Psoas muscle (tissue), 8 donors: ENCODE data around the gene WDR59. TPM values are rescaled to one million over a fixed set of nuclear protein-coding genes. Genes with fewer than 3 reads are reported as not detected.

Experiments
- ATAC-seq, 4 donors: fragments of 200-7000 bp; cut with Tn5 transposase; one replicate each; pipeline ENCODE4 v1.9.1; 2020; ENCODE audit warnings: moderate library complexity in 3 of 4, mild to moderate bottlenecking in 2 of 4
- DNase-seq, 2 donors: peaks; one replicate each; pipeline ENCODE4 v3.0.0-alpha.2; 2020
- H3K27ac ChIP-seq: fragments of 200-600 bp; one replicate; pipeline ENCODE4 v1.8.0; 2022
- H3K27me3 ChIP-seq, 3 donors: fragments of 200-600 bp in 1 of 3; one replicate each; pipeline versions ENCODE4 v1.6.1 to v1.8.0; 2013 to 2022; ENCODE audit warnings: low read length in 2 of 3, mild to moderate bottlenecking in 2 of 3, moderate library complexity in 1 of 3; ENCODE audit not compliant: insufficient read depth in 3 of 3
- H3K36me3 ChIP-seq, 2 donors: fragments of 200-600 bp in 1 of 2; one replicate each; pipeline versions ENCODE4 v1.6.1 to v1.8.0; 2013 to 2022; ENCODE audit warnings: low read depth in 1 of 2, mild to moderate bottlenecking in 1 of 2, moderate library complexity in 1 of 2; ENCODE audit not compliant: insufficient read depth in 1 of 2
- H3K4me1 ChIP-seq: fragments of 200-600 bp; one replicate; pipeline ENCODE4 v1.8.0; 2022
- H3K4me3 ChIP-seq: fragments of 200-600 bp; one replicate; pipeline ENCODE4 v1.8.0; 2022; ENCODE audit warnings: mild to moderate bottlenecking
- H3K9me3 ChIP-seq: fragments of 200-600 bp; one replicate; pipeline ENCODE4 v1.8.0; 2022
- CTCF ChIP-seq: fragments of 200-600 bp; IDR thresholded peaks from one replicate; pipeline ENCODE4 v1.8.0; 2022; ENCODE audit warnings: antibody characterized with exemption
- WGBS, 3 donors: extraction: QIAGEN DNeasy Blood & Tissue Kit; methylation state at CpG; one replicate each; pipeline versions ENCODE4 v1.1.6 to v1.1.7; 2013; 5-methylcytosine and 5-hydroxymethylcytosine counted together
- intact Hi-C, 2 donors: fragments of 100-400 bp; cut with DNase I; formaldehyde crosslinking; loops; one replicate each; pipeline versions ENCODE4 v1.11.0 to v1.14.2; 2022
- polyA plus RNA-seq, 3 donors: library from polyadenylated mRNA; stranded (reverse); fragments of 200-250 nt; gene quantifications; one replicate each; pipeline ENCODE4 v1.2.3, GENCODE V29; 2013
- total RNA-seq, 4 donors: library from RNA; stranded (reverse); fragmentation: NEBNext Ultra II Directional in 2 of 4; extraction: Animal tissue kit (Norgen Biotek cat#: 25700) in 2 of 4; gene quantifications; one replicate each; pipeline versions ENCODE4 v1.2.1 to v1.2.4, GENCODE V29; 2021 to 2023
- donor health status: healthy with polysubstance abuse.
- donor health status: DM: no; HTN: no; CAD: no; lungs with moderate emphysema.
- donor health status: Bipolar disorder and iron deficiency.
- donor health status: healthy.
- donor health status: DM: yes; HTN: yes; CAD: no.
- donor health status: DM: no; HTN: no; CAD: no.
- donor health status: DM: no; HTN: no; CAD: no.
- donor health status: DM: yes; HTN: yes; CAD: no.

The WDR59 gene
- total and polyA plus RNA-seq, 7 donors: 12.0 to 48.2 (median 30.6) TPM

- no peak for DNase-seq
- intact Hi-C loops: loop anchor here in 1 of 2 donors (2.0 to 5.0 kb wide), 2 partner anchors 54 to 157 kb away; no protein-coding TSS in a partner anchor
- Histone ChIP-seq H3K27me3 (no peaks in the 10 kb centered on the region), H3K4me1 (no peaks in the 10 kb centered on the region), H3K4me3 (no peak overlapping the region), H3K36me3 (no peaks in the 10 kb centered on the region), H3K9me3 (no peaks in the 10 kb centered on the region), H3K27ac (no peak overlapping the region)
- no peak for TF ChIP-seq CTCF
- 30 to 40% (median 38%) methylated on average over 9 to 10 of the region's 12 CpGs for WGBS, 3 donors
- no peak for ATAC-seq
Measured at GRCh38 chr16:74865922-74866598, 118.9 kb downstream of the WDR59 start.

GRCh38 chr16:74862743-74863244 lies 122.1 kb downstream of the WDR59 start:
- ATAC-seq: peak in 2 of 4 donors; percentile 42 to 60
- peaks cover 0 to 3% (median 0%) of the 10 kb centered on the region in 3 donors for H3K27me3 ChIP-seq
- no peaks in the 10 kb centered on the region for H3K4me1 ChIP-seq
- 24 to 32% (median 24%) methylated on average over 10 of the region's 10 CpGs for WGBS, 3 donors
- no peaks in the 10 kb centered on the region for H3K9me3 ChIP-seq
- H3K27ac ChIP-seq: no peak overlapping the region
- intact Hi-C loops: loop anchor here in 1 of 2 donors (2.0 kb wide), 2 partner anchors 50 to 154 kb away; no protein-coding TSS in a partner anchor
- TF ChIP-seq CTCF: peak; percentile 82
- H3K4me3 ChIP-seq: no peak overlapping the region
- no peaks in the 10 kb centered on the region for H3K36me3 ChIP-seq
- no peak for DNase-seq

GRCh38 chr16:74852500-74852875 lies 132.4 kb downstream of the WDR59 start:
- intact Hi-C loops: no loop called here
- 66 to 72% (median 69%) methylated on average over 4 of the region's 4 CpGs for WGBS, 3 donors

GRCh38 chr16:74850027-74850426 lies 134.9 kb downstream of the WDR59 start:
- H3K4me1 ChIP-seq: no peaks in the 10 kb centered on the region
- no peak for ATAC-seq
- intact Hi-C loops: no loop called here
- H3K27me3 ChIP-seq: no peaks in the 10 kb centered on the region
- H3K4me3 ChIP-seq: no peak overlapping the region
- no peak for TF ChIP-seq CTCF
- H3K36me3 ChIP-seq: no peaks in the 10 kb centered on the region
- 73 to 84% (median 77%) methylated on average over 7 of the region's 7 CpGs for WGBS, 3 donors
- H3K9me3 ChIP-seq: no peaks in the 10 kb centered on the region
- no peak overlapping the region for H3K27ac ChIP-seq
- DNase-seq: no peak

More at GRCh38 chr16:74852500-74852875, 132.4 kb downstream of the WDR59 start:
- Histone ChIP-seq H3K36me3 (no peaks in the 10 kb centered on the region), H3K4me3 (no peak overlapping the region), H3K27me3 (no peaks in the 10 kb centered on the region), H3K27ac (no peak overlapping the region), H3K4me1 (no peaks in the 10 kb centered on the region), H3K9me3 (no peaks in the 10 kb centered on the region)
- TF ChIP-seq CTCF: no peak
- ATAC-seq (no peak), DNase-seq (no peak)
